HG02623 (cell line): ENCODE results near the gene SLX4IP.

Experiments
- ATAC-seq: cut with Tn5 transposase; IDR thresholded peaks from one replicate; pipeline ENCODE4 v1.9.1; 2021; ENCODE audit warnings: moderate library complexity; ENCODE audit not compliant: unreplicated experiment

SLX4IP gene

DNA sequence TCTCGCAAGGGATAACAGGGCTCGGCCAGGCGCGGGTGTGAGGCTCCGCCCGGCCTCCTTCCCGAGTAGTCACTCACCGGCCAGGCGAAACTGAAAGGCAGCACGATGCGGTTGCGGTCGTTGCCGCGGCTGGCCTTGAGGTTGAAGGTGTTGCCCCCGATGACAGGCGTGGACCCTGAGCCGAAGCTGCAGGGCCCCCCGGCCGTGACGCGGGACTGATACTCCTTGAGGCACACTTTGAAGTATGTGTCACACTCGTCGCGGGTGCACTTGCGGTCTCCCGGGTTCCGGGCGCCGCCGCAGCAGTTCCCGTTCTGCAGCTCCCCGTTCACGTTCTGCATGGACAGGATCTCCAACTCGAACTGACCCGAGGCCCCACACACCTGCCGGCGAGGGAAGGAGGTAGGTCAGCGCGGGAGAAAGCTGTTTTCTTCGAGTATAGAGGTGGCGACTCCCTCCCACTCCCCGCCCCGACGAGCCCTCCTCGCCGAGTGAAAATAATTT is 237.6 kb downstream of the SLX4IP start:
- no peak for ATAC-seq

GRCh38 chr20:10673176-10673841 is 238.2 kb downstream of the SLX4IP start:
- no peak for ATAC-seq

DNA sequence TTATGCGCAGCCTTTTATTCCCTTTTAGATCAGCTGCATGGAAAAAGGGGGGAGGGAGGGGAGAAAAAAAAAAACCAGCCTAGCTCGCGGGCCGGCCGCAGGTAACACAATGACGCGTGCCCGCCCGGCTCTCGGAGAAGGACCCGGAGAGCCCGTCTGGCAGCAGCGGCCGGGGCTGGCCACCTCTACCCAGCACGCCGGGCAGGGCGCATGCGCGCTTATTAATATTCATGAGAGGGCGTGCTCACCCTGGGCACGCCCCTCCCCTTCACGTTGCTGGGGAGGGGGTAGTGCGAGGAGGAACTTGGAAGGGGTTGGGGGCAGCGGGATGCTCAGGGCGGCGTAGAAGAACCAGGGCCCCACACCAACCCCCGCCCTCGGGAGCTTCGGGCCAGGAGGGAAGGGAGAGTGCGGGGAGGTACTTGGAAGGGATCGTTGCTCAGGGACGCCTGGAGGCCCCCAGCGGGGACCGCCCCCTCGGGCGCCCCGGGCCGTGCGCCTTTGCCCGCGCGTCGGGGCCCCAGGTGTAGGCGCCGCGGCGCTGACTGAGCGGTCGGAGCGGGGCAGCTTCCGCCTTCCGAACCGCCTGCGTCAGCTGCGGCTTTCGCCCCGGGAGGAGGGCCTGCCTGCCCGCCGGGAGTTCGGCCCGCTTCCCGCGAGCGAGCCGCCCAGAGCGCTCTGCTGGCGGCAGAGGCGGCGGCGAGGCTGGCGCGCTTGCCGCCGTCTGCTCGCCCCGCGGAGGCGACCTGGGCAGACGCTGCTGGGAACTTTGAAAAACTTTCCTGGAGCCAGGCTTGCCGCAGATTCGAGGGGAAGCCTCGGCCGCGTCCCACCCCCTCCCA is 239.0 kb downstream of the SLX4IP start, which contains the start of gene JAG1:
Gene JAG1, minus strand, starts transcription at position 158 of the 842 bp plus-strand sequence. CDS start 469 bp downstream, outside the sequence.
- peak; percentile 56 for ATAC-seq

- ATAC-seq, result peak; percentile 36
Observed at GRCh38 chr20:10674684-10675449, 239.8 kb downstream of the SLX4IP start.

DNA sequence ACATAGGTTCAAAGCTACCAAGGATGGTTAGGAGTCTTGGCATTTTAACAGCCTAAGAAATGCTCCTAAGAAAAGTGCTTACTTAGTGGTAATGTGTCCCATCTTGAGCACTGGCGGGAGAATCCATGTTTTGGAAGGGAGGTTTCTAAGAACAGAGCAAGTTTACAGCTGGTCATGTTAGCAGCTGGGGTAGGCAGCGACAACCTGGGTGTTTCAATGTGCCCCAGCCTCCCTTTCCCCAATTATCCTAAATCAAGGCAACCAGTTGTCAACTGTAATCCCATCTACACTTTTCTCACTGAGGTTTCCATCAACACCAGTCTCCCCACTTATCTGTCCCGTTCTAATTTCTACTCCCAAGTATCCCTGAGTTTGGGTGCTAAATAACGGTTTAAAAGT is 240.3 kb downstream of the SLX4IP start:
- ATAC-seq, result no peak

DNA sequence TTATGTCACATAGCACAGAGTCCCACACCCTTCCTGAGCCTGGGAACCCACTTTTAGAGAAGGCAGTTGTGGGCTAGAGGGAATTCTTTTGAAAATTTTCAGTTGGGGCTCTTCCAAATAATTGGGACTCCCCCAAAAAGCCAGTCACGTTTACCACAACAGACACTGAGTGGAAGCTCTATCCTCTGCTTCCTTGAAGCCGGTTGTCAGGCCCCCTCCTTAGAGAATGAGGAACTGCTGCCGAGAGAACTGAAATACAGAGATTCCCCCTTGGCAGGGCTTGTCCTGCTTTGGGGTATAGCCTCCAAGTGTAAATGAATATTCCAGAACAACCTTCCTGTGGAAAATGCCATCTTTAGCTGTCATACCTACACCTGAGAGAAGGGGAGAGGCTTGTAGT is 241.4 kb downstream of the SLX4IP start:
- no peak for ATAC-seq
